Heart left ventricle (tissue), 13 donors: ENCODE measurements around the gene DVL1.

Experiments
- CTCF ChIP-seq, 12 donors: fragments of 200-600 bp; sonication (generic) in 4 of 12; IDR thresholded peaks; one replicate each; pipeline versions ENCODE4 v1.5.0 to v1.8.0; 2018 to 2022; ENCODE audit warnings: antibody characterized with exemption in 12 of 12, mild to moderate bottlenecking in 5 of 12
- POLR2A ChIP-seq, 2 donors: fragments of 450-650 bp; IDR thresholded peaks; one replicate each; pipeline ENCODE4 v1.6.1; 2017; ENCODE audit warnings: antibody characterized with exemption in 2 of 2, mild to moderate bottlenecking in 2 of 2, moderate library complexity in 2 of 2
- donor health status: ischemic (EF 13 %, LVEDD 7.1; RV severe dilation, severe dysfunction).
- donor health status: DM: no; HTN: yes; CAD: no.
- donor health status: DM: no; HTN: no; CAD: no.
- donor health status: ischemic (EF 25% LVEDD 6.9; RV normal size, moderate dysfunction).
- donor health status: ischemic (EF 25% LVEDD 5.7; RV mildly dilated, moderate dysfunction).
- donor health status: ischemic (EF 35%, LVEDD 5.7; RV mildly dilated, moderate dysfunction).
- donor health status: nonischemic (EF 11% LVEDD 7.7; RV severe dilation, severe dysfunction).
- donor health status: DM: yes; HTN: yes; CAD: no.
- donor health status: PGD.
- donor health status: ischemic (EF 29% LVEDD 5.4; RV normal size, mild dysfunction).
- donor health status: nonischemic (EF 23%, LVEDD 6.1; RV moderate dilation, normal function).

- TF ChIP-seq CTCF (IDR thresholded peaks at IDR 0.05) (no peak), POLR2A (IDR thresholded peaks at IDR 0.05) (no peak)
Observed at GRCh38 chr1:1361233-1361981, 12.2 kb upstream of the DVL1 start.
